GM18519 (cell line): ENCODE data around the gene SEC16A.
"Not testable (repeated sequence)": the region's sequence is repeated elsewhere in the genome, so short reads cannot be mapped to it uniquely, and the experiment has no call there.

Experiments used
- ATAC-seq: cut with Tn5 transposase; IDR thresholded peaks from one replicate; pipeline ENCODE4 v1.9.1; 2021; ENCODE audit warnings: mild to moderate bottlenecking, moderate library complexity; ENCODE audit not compliant: unreplicated experiment, low FRiP score

The SEC16A gene

GRCh38 chr9:136405904-136406303, 76.9 kb downstream of the SEC16A start:
- ATAC-seq: not testable (repeated sequence)

GRCh38 chr9:136405481-136405880, 77.4 kb downstream of the SEC16A start:
- no peak for ATAC-seq

- no peak for ATAC-seq
Observed at GRCh38 chr9:136404801-136405136, 78.1 kb downstream of the SEC16A start.

GRCh38 chr9:136403915-136404800, 78.7 kb downstream of the SEC16A start:
- no peak for ATAC-seq

- ATAC-seq: no peak
Observed at GRCh38 chr9:136403538-136403914, 79.3 kb downstream of the SEC16A start.

GRCh38 chr9:136402067-136402466, 80.8 kb downstream of the SEC16A start:
- no peak for ATAC-seq

- no peak for ATAC-seq
Observed at GRCh38 chr9:136401173-136401922, 81.5 kb downstream of the SEC16A start.

- peak; percentile 55 for ATAC-seq
Observed at GRCh38 chr9:136400038-136400834, 82.6 kb downstream of the SEC16A start, which contains the start of gene SNAPC4. SNAPC4 (minus strand) TSS chr9:136400170; CDS start chr9:136398428, 1,742 bp downstream.

GRCh38 chr9:136399176-136400037, 83.4 kb downstream of the SEC16A start:
- ATAC-seq: peak; percentile 19

GRCh38 chr9:136398286-136398685, 84.6 kb downstream of the SEC16A start:
- ATAC-seq: no peak

GRCh38 chr9:136397643-136398042, 85.2 kb downstream of the SEC16A start:
- ATAC-seq: no peak

GRCh38 chr9:136396219-136396515, 86.7 kb downstream of the SEC16A start:
- no peak for ATAC-seq

- no peak for ATAC-seq
Observed at GRCh38 chr9:136395345-136396218, 87.3 kb downstream of the SEC16A start.

- ATAC-seq: no peak
Observed at GRCh38 chr9:136395020-136395340, 87.9 kb downstream of the SEC16A start.

- no peak for ATAC-seq
Observed at GRCh38 chr9:136394312-136395019, 88.4 kb downstream of the SEC16A start.

- ATAC-seq: no peak
Observed at GRCh38 chr9:136393531-136393930, 89.3 kb downstream of the SEC16A start.

- ATAC-seq: no peak
Observed at GRCh38 chr9:136392538-136393449, 90.0 kb downstream of the SEC16A start.
